Measurements from ENCODE around the gene ARHGEF33.

- TF ChIP-seq CTCF (IDR thresholded peaks at IDR 0.05), result no peak
- no peak for TF ChIP-seq POLR2AphosphoS5 (IDR thresholded peaks at IDR 0.05; ENCODE audit: low read depth, low read length)
Measured at GRCh38 chr2:38912619-38913018, 22.9 kb downstream of the ARHGEF33 start.
